Stimulated activated CD4-positive, alpha-beta T cell treated with anti-CD3 and anti-CD28 coated beads, Interleukin-2, amount 100 ng/mL, for 4 hours (primary cell): ENCODE data around the gene SIRPB2.
"Not testable (repeated sequence)": the region's sequence is repeated elsewhere in the genome, so short reads cannot be mapped to it uniquely, and the experiment has no call there.

Experiments used
- DNase-seq: peaks from one replicate; pipeline ENCODE4 v3.0.0-alpha.2; 2020; ENCODE audit warnings: low read depth

Gene SIRPB2

DNA sequence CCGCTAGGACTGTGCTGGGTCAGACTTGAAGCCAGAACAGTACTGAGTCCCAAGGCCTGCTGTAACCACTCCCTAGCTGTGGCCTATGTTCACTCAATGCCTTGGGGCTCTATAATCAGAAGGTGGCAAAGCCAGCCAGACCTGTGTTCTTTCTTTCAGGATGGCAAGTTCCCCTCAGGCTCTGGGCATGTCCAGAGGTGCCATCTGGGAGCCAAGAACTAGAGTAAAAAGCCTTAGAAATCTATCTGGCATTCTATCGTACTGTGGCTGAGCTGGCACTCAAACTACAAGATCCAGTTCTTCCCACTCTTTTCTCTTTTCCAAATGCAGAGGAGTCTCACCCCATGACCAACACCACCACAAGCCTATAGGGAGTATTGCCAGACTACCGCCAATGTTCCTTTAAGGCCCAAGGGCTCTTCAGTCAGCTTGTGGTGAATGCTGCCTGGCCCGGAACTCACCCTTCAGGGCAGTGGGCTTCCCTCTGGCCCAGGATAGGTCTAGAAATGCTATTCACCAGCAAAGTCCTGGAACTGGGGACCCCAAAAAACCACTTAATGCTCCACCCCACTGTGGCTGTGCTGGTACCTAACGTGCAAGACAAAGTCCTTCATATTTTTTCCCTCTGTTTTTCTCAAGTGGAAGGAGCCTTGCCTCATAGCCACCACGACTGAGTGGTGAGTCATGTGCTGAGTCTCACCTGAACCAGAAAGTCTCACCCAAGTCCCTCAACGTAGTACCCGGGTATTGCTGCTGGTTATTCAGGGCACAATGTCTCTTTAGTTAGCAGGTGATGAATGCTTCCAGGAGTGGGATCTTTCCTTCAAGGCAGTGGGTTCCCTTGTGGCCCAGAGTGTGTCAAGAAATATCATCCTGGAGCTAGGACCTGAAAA is 8.6 kb upstream of the SIRPB2 start:
- no peak for DNase-seq

DNA sequence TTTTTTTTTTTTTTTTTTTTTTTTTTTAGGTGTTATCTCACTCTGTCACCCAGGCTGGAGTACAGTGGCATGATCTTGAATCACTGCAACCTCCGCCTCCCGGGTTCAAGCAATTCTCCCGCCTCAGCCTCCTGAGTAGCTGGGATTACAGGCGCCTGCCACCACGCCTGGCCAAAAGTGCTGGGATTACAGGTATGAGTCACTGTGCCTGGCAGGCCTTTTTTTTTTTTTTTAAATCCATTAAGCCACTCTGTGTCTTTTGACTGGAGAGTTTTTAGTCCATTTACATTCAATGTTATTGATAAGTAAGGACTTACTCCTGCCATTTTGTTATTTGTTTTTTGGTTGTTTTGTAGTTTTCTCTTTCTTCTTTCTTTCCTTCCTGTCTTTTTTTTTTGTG is 6.2 kb upstream of the SIRPB2 start:
- DNase-seq, result not testable (repeated sequence)

DNA sequence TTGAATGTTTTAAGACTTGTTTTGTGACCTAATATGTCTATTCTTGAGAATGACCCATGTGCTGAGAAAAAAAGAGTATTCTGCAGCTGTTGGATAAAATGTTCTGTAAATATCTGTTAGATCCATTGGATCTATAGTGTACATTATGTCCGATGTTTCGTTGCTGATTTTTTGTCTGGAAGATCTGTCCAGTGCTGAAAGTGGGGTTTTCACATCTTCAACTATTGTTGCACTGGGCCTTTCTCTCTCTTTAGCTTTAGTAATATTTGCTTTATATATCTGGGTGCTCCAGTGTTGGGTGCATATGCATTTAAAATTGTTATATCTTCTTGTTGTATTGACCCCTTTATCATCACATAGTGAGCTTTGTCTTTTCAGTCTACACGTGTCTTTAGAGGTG is 5.7 kb upstream of the SIRPB2 start:
- DNase-seq, result no peak

DNA sequence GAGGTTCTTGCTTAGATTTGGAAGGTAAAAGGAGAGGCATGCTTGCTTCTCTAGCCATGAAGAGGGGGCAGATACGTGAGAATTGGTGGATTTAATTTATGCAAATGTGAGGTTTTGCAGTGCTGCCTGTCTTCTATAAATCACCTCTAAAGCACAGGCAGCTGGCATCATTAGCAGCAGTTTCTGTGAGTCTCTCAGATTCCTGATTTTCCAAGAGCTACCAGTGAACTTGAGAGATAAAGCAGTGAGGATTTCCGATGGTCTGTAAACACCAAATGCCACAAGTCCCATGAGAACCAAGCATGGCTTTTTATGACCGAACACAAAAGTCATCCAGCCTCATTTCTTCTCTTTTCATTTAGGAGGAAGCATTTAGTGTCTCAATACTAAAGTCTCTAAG is 3.2 kb upstream of the SIRPB2 start:
- no peak for DNase-seq

DNA sequence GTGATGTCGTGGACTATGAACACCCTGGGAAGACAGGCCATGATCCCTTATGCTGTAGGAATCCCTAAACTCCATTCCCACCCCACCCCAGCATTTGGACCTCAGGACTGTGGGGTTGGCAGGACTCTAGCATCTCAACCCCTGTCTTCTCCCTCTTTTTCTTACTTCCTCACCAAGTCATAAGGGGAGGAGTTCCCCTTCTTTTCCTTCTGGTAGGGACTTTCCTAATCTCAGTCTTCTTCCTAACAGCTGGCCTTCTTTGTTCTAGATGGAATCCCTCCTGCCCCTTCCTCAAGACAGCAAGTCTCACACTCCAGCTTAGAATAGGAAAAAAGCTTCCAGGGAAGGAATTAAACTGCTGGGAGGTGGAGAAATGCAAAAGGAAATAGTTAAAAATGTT is 2.3 kb upstream of the SIRPB2 start:
- no peak for DNase-seq

DNA sequence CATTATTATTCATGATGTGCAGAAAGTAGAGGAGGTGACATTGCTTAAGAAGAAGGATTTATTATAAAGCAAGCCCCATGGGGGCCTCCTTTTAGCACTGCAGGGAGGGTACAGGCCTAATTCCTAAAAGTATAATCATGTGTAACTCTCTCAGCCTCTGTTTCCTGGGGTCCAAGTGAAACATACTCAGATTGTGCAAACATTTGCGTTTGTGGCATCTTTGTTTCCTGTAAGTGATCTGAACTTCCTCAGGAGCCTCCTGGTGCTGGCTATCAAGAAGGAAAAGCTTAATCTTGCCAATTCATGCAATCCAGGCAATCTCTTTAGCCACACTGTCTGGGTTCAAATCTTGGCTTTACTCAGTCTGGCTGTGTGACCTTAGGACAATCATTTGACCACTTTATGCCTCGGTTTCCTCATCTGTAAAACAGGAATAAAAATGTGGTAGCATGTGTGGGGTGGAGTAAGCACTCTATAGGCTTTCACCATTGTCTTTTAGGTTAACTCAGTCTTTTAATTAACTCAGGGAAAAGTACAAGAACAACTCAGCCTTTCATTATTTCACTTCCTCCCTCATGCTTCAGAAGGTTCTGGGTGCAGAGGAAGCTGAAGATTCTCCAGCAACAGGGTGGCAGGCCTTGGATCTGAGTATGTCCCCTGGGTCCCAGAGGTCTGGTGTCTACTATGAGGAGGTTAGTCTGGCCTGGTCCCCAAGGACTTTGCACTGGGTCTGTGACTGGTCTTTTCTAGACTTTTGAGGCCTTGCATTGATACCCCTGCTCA is 831 bp upstream of the SIRPB2 start:
- no peak for DNase-seq

DNA sequence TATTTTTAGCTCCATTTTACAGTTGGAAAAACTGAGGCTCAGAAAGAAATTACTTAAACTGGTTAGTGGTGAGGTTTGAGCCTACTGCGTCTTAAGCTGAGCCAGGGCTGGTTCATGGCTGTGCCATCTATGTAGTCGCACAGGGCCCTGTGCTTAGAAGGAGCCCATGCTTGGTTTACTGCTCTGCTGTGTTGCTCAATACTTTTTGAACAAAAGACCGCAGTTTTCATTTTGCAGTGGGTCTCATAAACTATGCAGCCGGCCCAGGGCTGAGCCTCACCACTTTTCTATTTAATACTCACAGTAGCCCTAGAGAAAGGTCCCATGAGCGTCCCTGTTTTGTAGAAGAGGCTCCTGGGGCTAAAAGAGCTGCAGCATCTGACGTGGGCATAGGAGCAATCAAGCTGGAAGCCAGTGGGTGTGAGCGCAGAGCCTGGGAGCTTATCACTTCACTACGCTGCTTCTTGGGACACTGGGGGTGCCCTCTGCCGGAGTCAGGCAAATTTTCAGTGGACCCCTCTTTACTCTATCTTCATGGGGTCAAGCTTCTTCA is 501 bp downstream of the SIRPB2 start:
- DNase-seq, result no peak

DNA sequence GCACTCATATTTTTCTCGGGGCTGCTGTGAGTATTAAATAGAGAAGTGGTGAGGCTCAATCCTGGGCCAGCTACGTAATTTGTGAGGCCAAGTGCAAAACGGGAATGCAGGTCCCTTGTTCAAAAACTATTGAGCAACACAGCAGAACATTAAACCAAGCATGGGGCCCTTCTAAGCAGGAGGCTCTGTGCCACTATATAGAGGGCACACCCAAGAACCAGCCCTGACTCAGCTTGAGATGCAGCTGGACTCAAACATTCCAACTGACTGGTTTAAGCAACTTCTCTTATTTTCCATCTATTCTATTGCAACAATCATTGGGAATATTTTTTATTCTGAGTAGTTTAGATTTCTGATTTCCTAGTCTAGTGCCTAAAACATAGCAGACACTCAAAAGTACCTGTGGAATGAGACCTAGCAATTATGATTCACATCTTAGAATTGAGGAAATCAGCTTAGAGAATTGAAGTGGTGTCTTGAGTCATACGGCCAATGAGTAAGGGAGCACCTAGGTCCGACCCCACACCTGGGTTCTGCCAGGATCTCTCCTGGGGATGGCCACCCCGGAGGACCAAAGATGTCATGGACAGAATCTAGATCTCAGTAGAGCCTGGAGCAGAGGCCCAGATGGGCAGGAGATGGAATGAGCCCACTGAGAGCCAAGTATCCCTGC is 1.3 kb downstream of the SIRPB2 start:
- DNase-seq, result no peak

DNA sequence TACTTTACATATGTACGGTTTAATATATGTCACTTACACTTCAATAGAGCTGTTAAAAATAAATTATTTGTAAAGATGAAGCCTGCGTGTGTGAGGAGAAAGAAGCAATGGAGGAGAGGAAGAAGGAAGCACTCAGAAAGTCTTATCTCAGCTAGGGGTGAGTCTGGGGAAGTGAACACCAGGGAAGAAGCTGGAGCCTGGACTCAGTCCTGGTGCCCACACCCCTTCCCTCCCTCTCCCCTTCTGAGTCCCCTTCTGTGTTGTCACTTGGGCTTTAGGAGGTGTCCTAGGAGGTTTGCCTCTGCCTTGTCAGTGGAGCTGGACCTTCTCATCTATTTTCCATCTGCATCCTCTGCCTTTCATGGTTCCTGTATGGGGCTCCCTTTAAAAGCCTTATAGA is 1.9 kb downstream of the SIRPB2 start:
- DNase-seq, result no peak

DNA sequence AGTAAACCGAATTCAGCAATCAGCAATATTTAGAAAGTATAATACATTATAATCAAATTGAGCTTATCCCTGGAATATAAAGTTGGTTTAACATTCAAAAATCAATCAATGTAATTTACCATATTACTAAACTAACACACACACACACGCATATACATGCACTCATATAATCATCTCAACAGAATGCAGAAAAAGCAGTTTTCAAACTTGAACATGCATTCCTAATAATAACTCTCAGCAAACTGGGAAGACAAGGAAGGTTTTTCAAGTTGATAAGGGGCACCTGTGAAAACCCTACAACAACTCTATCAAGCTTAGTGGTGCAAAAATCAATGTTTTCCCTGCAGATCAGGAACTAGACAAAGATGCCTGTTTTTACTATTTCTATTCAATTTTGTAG is 4.7 kb downstream of the SIRPB2 start:
- DNase-seq, result no peak

DNA sequence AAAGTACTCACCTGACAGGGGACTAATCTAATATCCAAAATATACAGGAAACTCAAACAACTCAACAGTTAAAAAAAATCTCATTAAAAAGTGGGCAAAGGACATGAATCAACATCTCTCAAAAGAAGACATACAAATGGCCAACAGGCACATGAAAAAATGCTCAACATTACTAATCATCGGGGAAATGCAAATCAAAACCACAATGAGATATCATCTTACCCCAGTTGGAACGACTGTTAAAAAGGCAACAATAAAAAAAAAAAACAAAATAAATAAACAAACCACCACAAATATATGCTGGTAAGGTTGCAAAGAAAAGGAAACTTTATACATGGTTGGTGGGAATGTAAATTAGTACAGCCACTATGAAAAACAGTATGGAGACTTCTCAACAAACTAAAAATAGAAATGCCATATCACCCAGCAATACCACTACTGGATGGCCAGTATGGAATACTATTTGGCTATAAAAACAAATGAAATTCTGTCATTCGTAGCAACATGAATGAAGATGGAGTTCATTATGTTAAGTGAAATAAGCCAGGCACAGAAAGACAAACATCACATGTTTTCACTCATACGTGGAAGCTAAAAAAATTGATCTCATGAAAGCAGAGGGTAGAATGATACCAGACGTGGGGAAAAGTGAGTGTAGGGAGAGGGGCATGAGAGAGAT is 6.6 kb downstream of the SIRPB2 start:
- no peak for DNase-seq

DNA sequence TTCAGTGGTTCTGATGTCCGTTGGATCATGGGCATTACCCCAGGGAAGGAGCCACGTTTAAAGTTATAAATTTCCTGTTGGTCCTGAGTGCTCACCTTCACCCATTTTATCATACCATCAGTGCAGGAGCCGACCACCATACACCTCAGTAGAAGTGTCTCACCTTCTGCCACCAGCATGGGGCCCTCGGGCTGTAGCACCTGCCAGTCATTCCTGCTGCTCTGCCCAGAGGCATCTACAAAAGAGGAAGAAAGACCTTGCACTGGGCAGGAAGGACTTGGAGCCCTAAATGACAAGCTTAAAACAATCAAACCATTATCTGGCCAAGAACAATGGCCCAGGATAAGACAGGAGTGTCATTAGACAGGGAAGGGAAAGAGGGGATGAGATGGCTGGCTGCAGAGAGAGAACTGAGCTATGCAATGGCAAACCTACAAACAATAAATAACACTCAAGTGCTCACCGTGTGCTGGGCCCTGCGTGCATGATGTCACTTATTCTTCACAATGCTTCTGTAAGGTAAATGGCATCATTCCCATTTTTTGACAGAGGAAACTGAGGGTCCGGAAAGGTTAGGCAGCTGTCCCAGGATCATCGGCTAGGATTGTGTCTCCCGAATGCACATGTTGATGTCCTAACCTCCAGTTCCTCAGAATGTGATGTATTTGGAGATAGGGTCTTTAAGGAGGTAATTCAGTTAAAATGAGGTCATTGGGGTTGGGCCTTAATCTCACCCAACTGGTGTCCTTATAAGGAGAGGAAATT is 11.2 kb downstream of the SIRPB2 start:
- no peak for DNase-seq

DNA sequence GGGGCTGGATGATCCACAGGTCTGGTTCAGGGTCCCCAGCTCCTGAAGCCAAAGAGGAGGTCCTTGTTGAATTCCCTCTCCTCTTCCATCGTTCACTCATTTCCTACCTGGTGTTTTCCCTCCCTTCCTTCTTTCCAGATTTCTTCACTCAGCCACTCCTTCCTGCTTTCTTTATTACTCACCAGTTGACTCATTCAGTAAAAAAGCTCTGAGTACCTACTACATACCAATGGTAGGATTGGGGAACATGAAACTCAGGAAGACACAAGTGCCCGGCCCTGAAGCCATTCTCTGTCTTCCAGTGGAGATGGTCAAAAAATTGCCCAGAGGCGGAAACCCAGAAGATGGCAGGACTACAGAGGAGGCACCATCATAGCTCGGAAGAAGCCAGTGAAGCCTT is 12.7 kb downstream of the SIRPB2 start:
- no peak for DNase-seq

DNA sequence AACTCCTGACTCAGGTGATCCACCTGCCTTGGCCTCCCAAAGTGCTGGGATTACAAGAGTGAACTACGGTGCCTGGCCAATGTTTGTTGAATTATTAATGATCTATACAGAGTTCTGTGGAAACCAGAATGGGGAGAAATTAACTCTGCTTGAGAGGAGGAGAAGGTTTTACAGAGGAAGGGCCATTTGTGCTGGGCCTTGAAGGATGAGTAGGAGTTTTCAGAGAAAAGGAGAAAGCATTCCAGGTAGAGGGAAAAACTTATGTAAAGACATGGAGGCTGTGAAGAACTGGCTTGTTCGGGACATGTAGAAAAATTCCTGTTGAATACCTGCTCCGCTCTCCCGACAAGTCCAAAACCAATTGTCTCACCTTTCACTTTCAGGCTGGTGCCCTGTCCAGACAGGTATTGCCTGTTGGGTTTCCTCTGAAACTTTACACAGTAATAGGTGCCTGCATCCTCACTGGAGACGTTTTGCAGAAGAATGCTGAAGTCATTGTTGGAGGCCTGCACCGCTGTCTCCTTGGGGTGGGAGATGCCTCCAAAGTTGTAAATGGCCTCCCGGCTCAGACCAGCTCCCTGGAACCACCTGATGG is 13.2 kb downstream of the SIRPB2 start:
- DNase-seq, result no peak

DNA sequence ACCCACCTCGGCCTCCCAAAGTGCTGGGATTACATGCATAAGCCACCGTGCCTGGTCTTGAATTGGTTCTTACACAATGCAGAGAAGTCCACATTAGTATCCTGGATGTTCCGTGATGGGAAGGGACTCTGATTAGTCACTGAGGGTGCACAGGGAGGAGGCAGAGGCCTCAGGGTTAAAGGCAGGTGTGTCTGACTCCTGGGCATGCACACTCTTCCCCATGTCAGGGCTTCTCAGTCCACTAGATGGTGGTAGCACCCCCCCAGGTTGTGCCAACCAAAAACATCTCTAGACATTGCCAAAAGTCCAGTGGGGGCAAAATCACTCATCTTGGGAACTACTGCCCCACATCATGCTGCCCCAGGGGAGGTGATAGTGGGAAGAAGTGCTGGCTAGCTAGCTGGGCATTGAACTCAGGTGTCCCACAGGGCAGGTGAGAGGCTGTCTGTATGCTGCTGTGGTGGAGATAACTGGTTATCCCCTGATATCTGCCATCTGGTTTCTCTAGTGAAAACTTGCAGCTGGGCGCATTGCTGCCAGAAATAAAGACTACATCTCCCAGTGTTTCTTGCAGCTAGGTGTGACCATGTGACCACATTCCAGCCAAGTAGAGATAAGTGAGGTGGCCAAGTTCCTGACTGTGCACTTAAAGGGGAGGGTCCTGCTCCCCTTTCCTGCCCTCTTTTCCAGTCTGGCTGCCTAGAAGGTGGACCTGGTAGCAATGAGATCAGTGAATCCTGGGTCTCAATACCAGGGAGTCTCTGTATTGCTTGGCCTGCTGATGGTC is 16.2 kb downstream of the SIRPB2 start:
- no peak for DNase-seq

DNA sequence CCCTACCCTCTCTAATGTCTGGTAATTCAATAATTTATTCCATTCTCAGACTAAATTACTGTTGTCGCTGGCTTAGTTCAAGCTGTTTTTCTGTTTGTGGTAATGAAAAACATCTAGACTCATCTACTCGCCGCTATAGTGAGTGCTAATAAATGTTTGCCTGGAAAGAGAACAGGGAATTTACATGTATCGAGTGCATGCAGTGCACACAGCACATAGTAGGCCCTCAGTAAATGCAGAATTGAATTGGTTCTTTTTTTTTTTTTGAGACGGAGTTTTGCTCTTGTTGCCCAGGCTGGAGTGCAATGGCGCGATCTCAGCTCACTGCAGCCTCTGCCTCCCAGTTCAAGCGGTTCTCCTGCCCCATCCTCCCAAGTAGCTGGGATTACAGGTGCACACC is 16.9 kb downstream of the SIRPB2 start:
- DNase-seq, result no peak

DNA sequence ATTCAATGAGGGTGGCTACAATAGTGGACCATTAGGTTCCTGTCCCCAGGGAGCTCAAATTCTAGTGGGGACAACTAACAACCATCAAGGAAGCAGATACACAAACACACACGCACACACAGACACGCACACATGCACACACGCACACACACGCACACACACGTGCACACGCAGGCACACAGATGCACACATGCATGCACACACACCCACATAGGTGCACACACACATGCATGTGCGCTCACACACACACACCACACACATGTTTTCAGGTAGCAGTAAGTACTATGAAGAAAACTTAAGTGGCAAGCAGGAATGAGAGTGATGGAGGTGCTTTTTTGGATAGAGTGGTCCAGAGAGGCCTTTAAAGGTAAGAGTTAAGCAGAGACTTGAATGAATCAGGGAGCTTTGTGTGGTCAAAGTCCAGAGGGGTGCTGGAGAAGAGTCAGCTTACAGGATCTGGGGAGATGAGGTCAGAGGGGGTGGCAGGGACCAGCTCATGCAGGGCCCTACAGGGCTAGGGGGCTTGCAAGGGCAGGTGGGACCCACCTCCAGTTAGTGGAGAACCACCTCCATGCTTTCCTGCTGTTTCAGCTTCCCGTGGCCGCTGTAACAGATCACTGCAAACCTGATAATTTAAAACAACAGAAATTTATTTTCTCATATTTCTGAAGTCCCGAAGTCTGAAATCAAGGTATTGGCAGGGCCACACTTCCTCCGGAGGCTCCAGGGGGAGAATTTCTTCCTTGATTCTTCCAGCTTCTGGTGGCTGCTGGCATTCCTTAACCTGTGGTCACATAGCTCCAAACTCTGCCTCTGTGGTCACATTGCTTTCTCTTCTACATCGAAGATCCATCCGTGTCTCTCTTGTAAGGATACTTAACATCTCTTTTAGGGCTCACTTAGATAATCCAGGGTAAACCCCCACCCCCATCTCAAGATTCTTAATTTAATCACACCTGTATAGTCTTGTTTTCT is 17.7 kb downstream of the SIRPB2 start:
- DNase-seq, result no peak

DNA sequence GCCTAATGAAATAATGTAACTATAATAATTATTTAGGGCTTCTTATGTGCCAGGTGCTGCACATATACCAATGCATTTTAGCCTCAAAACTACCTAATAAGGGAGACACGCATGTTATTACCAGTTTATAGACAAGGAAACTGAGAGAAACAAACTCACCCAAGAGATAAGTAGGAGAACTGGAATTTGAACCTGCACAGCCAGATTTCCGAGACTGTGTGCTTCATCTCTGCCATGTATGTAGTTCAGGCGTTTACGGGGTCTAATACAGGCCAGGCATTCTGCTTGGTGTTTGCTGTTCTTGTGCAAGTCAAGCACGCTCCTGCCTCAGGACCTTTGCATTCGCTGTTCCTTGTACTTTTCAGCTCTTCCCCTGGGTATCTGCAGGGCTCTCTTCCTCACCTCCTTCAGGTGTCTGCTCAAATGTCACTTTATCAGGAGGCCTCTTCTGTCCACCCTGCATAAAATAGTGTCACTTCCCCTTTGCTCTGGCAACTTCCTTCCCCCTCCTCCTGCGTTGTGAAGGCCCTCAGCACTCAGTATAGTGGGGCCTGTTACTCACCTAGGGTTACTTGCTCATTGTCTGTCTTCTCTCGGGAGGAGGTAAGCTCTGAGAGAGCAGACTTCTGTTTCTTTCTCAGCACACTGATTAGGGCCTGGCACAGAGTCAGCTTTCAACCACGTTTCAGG is 18.5 kb downstream of the SIRPB2 start:
- DNase-seq, result no peak
